ENCODE data around the gene HSPA12A. TPM values are rescaled to one million over a fixed set of nuclear protein-coding genes. Genes with fewer than 3 reads are reported as not detected.

Gene HSPA12A
- total and polyA plus RNA-seq, 9 of the 15 experiments (the other 6 are each of a cell fraction or from before 2014, with no cell fraction given), result 0.01 to 0.18 (median 0.04) TPM; not detected in 4

DNA sequence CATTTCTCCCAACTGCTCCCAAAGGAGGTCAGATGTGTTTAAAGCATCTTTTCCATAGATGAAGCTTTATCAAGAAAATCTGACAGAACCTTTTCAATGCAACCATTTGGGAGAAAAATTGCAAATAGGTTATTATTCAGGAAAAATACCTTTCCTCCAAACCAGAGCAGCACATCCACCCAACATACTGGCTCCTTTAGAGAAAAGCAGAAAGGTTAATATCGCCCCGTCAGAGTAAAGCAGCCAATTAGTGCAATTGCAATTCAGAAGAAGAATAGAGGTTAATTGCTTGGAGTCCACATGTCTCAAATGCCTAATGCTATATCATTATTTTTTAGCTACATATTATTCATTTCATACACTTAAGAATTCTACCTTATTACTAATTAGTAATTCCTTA lies 48.9 kb upstream of the HSPA12A start:
- peaks cover 0 to 7% of the 10 kb centered on the region in 2 experiments; a peak in 1 of 5 replicates for H3K27me3 ChIP-seq (ENCODE audit: control insufficient read depth in 2 of 2, insufficient read depth in 2 of 2, low read length in 2 of 2)
- no peak overlapping the region for H3K27ac ChIP-seq (ENCODE audit: extremely low read depth, low read depth, low read length)
- no peaks in the 10 kb centered on the region for H4K20me1 ChIP-seq (replicated peaks; ENCODE audit: control insufficient read depth, insufficient read depth, low read length)
- BruUV-seq (replicated peaks), result no TSS peak
- DNase-seq (ENCODE audit: extremely low read depth in 1 of 4, low spot score in 3 of 4) (no peak), ATAC-seq (no peak), FAIRE-seq (no peak)
- intact Hi-C loops (cut with micrococcal nuclease) (no loop called here), in situ Hi-C loops (cut with MboI) (loop anchor here (25.0 kb wide), 1 partner anchor 104 kb away; no protein-coding TSS in a partner anchor)
- H3K9me3 ChIP-seq (replicated peaks; ENCODE audit: control insufficient read depth, insufficient read depth, low read depth, low read length), result no peaks in the 10 kb centered on the region
- 0% methylated on average over 2 of the region's 2 CpGs for WGBS (ENCODE audit: insufficient coverage, low coverage, missing lambda C conversion rate)
- H2AFZ ChIP-seq (ENCODE audit: low read depth, low read length), result no peak overlapping the region
- ChIA-PET CTCF (ENCODE audit: low intra/inter-chr PET ratio) (no interaction called here), POLR2A (no interaction called here)
- no peak overlapping the region for H3K4me3 ChIP-seq
- no peaks in the 10 kb centered on the region for H3K36me3 ChIP-seq (ENCODE audit: control insufficient read depth, insufficient read depth, low read length)
- no peaks in the 10 kb centered on the region for H3K4me1 ChIP-seq (replicated peaks in 1 of 2; ENCODE audit: control insufficient read depth in 2 of 2, insufficient read depth in 2 of 2, low read length in 2 of 2)
- H3K4me2 ChIP-seq (ENCODE audit: insufficient read depth, low read length), result no peak overlapping the region
- H3K9ac ChIP-seq (ENCODE audit: insufficient read depth in 1 of 2, low read depth in 2 of 2, low read length in 2 of 2), result no peak overlapping the region
- H3K9me1 ChIP-seq (ENCODE audit: control insufficient read depth, insufficient read depth, low read length), result no peaks in the 10 kb centered on the region
- H3K79me2 ChIP-seq (ENCODE audit: control insufficient read depth, insufficient read depth, low read length), result no peaks in the 10 kb centered on the region
- TF ChIP-seq DPF2 (IDR thresholded peaks at IDR 0.05) (no peak), TCF3 (CRISPR knock-in tag; IDR thresholded peaks at IDR 0.05) (no peak), SRSF1 (IDR thresholded peaks at IDR 0.05; ENCODE audit: low read depth, low read length) (no peak), ZHX1 (conservative IDR thresholded peaks at IDR 0.05; ENCODE audit: low read length) (no peak), SIN3B (IDR thresholded peaks at IDR 0.05; ENCODE audit: low read depth) (no peak), IRF2 (CRISPR knock-in tag; IDR thresholded peaks at IDR 0.05) (no peak), ZNF707 (CRISPR knock-in tag; conservative IDR thresholded peaks at IDR 0.05) (no peak), MXI1 (IDR thresholded peaks at IDR 0.05; ENCODE audit: low read depth, low read length) (no peak), SMC3 (conservative IDR thresholded peaks at IDR 0.05; ENCODE audit: insufficient read depth, low read depth, low read length) (no peak)
- TF ChIP-seq, protein P1, sequence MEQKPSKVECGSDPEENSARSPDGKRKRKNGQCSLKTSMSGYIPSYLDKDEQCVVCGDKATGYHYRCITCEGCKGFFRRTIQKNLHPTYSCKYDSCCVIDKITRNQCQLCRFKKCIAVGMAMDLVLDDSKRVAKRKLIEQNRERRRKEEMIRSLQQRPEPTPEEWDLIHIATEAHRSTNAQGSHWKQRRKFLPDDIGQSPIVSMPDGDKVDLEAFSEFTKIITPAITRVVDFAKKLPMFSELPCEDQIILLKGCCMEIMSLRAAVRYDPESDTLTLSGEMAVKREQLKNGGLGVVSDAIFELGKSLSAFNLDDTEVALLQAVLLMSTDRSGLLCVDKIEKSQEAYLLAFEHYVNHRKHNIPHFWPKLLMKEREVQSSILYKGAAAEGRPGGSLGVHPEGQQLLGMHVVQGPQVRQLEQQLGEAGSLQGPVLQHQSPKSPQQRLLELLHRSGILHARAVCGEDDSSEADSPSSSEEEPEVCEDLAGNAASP (IDR thresholded peaks at IDR 0.05), result no peak

Measured in K562 (cell line).